GM10847 (cell line): Measurements from ENCODE around the gene ATP8B4.

Experiments used
- POLR2A ChIP-seq: IDR thresholded peaks from 2 replicates; pipeline ENCODE4 v1.6.1; 2011; ENCODE audit not compliant: insufficient read length; ENCODE audit errors: extremely low read depth

The ATP8B4 gene

GRCh38 chr15:50024281-50024680, 94.8 kb downstream of the ATP8B4 start:
- TF ChIP-seq POLR2A = no peak

GRCh38 chr15:50018491-50018890, 100.5 kb downstream of the ATP8B4 start:
- TF ChIP-seq POLR2A = no peak

DNA sequence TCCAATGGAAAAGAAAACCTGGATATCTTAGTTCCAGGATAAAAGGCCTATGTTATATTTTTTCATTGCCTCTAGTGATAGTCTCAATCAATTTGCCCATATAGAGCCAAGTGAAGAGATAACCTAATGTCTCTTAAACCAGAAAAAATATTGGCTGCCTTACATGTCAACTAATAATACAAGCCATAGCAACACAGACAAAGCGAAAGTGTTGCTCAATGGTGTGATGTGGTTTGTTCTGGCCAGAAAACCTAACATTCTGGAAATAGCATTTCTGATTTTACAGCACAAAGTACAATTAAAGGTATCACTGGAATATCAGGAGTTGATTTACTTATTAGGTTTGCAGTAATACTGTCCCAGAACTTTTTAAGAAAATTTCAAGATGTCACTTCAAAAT, 101.5 kb downstream of the ATP8B4 start:
- no peak for TF ChIP-seq POLR2A

DNA sequence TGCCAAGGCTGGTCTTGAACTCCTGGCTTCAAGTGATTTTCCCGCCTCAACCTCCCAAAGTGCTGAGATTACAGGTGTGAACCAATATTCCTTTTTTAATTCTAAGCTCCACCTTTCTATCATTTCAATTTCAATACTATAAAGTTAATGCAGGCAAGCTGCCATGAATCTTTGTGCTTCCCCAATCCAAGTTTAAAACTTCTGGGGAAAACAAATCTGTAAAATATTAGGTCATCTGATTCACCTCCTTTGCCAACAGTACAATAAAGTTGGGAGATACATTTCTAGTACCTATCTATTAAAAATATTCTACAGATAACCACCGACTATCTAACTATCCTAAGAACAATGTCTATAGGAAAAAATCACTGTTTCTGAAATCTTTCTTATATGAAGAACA, 102.1 kb downstream of the ATP8B4 start:
- TF ChIP-seq POLR2A = no peak

DNA sequence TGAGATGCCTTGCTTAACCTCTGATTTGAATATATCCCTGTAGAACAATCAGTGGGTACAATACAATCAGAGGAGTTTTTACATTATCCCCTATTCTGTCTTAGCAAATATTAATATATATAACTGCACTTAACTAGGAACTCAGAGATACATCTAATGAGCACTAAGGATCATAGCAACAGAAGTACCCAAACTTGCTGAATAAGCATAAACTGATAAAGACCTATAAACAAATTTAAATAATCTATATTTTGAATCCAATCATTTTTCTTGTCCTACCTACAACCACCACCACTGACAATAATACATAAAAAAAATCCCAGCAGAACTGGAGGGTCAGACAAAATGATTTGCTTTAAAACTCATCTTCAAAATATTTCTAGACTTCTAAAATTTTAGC, 106.2 kb downstream of the ATP8B4 start:
- no peak for TF ChIP-seq POLR2A

- no peak for TF ChIP-seq POLR2A
Measured at GRCh38 chr15:50009634-50010033, 109.4 kb downstream of the ATP8B4 start.

GRCh38 chr15:50003786-50004334, 115.2 kb downstream of the ATP8B4 start:
- no peak for TF ChIP-seq POLR2A

DNA sequence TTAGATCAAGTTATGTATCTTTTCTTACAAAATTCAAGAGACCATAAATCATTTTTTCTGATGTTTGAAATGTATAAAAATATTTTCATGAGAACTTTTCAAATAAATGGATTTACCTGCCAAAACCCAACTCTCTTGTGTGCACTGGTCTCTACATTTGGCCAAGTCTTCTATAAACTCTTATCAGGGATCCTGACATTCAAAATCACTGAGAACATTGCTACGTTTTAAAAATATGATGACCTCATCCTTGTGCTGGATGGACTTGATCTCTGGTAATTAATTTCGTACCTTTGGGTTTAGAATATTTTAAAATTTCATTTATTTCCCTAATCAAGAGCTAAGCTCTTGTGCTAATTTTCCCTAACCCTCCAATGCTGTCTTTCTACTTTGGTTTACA, 127.4 kb downstream of the ATP8B4 start:
- TF ChIP-seq POLR2A = no peak

DNA sequence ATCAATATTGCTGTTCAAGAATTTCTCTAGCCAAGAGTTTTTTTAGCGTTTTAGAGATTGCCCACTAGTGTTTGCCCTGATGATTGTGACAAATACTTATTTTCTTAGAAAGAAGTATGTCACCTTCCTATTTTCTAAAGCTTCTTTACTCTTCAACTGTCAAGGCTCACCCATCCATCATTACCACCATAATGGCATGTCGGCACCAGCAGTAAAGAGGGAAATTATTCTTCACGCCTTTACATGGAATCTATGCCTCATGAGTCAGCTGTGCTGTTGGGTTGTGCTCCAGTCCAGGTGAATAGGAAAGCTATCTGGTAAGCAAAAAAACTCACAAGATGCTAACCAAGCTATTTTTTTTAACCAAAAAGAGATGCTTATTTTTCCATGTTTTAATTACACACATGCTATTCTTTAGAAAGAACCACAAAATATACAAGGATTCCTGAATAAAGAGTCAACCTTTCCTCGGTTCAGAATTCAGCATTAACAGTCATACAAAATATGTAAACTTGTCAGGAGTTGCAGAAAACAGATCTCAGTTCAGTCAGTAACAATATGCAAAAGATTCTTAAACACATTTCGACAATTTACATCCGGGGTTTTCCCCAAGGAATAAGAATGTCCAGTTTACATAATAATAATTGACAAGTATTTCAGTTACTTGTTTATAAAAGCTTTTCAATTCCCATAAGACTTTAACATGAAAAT, 128.0 kb downstream of the ATP8B4 start:
- no peak for TF ChIP-seq POLR2A

- TF ChIP-seq POLR2A = no peak
Measured at GRCh38 chr15:49989498-49989897, 129.5 kb downstream of the ATP8B4 start.

DNA sequence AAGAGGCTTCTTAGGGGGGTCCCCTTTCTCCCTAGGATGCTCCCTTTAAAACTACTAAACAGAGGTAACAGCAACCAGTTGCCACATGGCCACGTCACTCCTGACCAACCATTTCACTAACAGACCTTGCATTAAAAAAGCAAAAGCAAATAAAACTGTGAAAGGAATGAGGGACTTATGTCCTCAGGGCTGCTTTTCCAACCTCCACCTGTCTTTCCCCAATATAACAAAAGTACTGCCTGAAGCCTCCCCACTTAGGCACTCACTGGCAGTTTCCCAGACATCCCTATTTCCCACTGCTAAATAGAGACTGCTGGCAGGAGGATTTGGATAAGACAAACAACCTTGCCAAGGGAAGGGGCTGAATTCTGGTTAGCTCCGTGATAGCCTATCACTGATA, 130.3 kb downstream of the ATP8B4 start:
- TF ChIP-seq POLR2A = no peak

DNA sequence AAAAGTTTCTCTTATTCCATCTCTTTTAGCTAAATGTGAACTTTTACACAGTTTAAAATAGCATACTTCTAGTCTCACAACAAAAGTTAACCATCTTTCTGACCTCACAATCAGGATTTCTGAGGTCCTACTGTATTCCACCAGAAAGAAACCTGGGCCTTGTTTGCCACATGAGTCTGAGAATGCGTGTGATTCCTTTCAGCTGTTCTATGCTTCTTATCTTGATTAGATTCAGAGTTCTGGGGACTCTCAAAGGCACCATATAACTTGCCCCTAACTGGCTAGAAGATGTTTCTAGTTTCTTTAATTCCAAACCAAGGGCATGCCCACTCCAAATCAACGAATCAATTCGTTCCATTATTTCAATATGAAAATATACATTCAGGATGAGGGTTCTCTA, 131.1 kb downstream of the ATP8B4 start:
- no peak for TF ChIP-seq POLR2A

- TF ChIP-seq POLR2A = no peak
Measured at GRCh38 chr15:49987198-49987785, 131.7 kb downstream of the ATP8B4 start.

- TF ChIP-seq POLR2A = no peak
Measured at GRCh38 chr15:49986326-49986725, 132.7 kb downstream of the ATP8B4 start.

- no peak for TF ChIP-seq POLR2A
Measured at GRCh38 chr15:49985463-49985862, 133.6 kb downstream of the ATP8B4 start.

- no peak for TF ChIP-seq POLR2A
Measured at GRCh38 chr15:49984436-49984835, 134.6 kb downstream of the ATP8B4 start.

DNA sequence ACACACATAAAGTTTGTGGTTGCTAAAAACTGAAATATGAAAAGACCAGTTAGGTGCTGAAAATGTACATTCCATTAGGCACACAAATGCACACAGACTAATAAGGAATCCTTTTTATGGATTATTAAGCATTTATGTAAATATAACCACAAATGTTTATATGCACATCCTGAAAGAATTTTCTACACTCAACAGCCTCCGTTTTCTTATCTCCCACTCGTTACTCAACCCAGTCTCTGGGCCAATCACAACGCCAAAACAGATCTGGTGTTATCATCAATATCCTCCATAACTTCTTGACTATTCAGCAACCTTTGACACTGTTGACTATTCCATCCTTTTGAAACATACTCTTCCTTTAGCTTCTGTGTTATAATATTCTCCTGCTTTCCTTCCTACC, 136.4 kb downstream of the ATP8B4 start:
- no peak for TF ChIP-seq POLR2A
